Duodenal mucosa (tissue), 2 donors: Measurements from ENCODE around the gene GRK1.

ENCODE experiments used
- H3K27ac ChIP-seq: one replicate; pipeline ENCODE4 v1.7.0; 2013; ENCODE audit warnings: low read depth, low read length
- H3K27me3 ChIP-seq, 2 donors: one replicate each; pipeline ENCODE4 v1.7.0; 2013; ENCODE audit warnings: low read length in 2 of 2, control low read depth in 1 of 2; ENCODE audit not compliant: insufficient read depth in 2 of 2, control insufficient read depth in 1 of 2
- H3K36me3 ChIP-seq, 2 donors: one replicate each; pipeline ENCODE4 v1.7.0; 2013; ENCODE audit warnings: low read length in 2 of 2, control low read depth in 1 of 2; ENCODE audit not compliant: insufficient read depth in 2 of 2, control insufficient read depth in 1 of 2
- H3K4me1 ChIP-seq, 2 donors: one replicate each; pipeline ENCODE4 v1.7.0; 2013; ENCODE audit warnings: low read length in 2 of 2, control low read depth in 1 of 2; ENCODE audit not compliant: insufficient read depth in 2 of 2, control insufficient read depth in 1 of 2
- H3K4me3 ChIP-seq, 2 donors: one replicate each; pipeline ENCODE4 v1.7.0; 2013; ENCODE audit warnings: low read length in 2 of 2, low read depth in 1 of 2
- H3K9ac ChIP-seq, 2 donors: one replicate each; pipeline ENCODE4 v1.7.0; 2013; ENCODE audit warnings: low read length in 2 of 2, low read depth in 1 of 2
- H3K9me3 ChIP-seq, 2 donors: one replicate each; pipeline ENCODE4 v1.7.0; 2013; ENCODE audit warnings: low read length in 2 of 2, control low read depth in 1 of 2; ENCODE audit not compliant: control insufficient read depth in 1 of 2

Gene GRK1

GRCh38 chr13:113786262-113786841 lies 119.3 kb downstream of the GRK1 start:
- Histone ChIP-seq H3K4me1 (no peaks in the 10 kb centered on the region), H3K9ac (no peak overlapping the region), H3K4me3 (no peak overlapping the region), H3K27me3 (peaks cover 0 to 2% of the 10 kb centered on the region in 2 donors), H3K27ac (no peak overlapping the region), H3K36me3 (no peaks in the 10 kb centered on the region), H3K9me3 (no peaks in the 10 kb centered on the region)
